Measurements from ENCODE around the gene ROGDI. TPM values are rescaled to one million over a fixed set of nuclear protein-coding genes. Genes with fewer than 3 reads are reported as not detected.

Gene ROGDI
- total RNA-seq, 1 donor from 2014 or later: 21.1 TPM

- peak; percentile 98 for DNase-seq (ENCODE audit: low read depth)
These were observed 33.7 kb downstream of the ROGDI start for GRCh38 chr16:4768549-4769305.

- no peak for DNase-seq (ENCODE audit: low read depth)
These were observed 34.4 kb downstream of the ROGDI start for GRCh38 chr16:4767872-4768548.

- peak; percentile 96 for DNase-seq (ENCODE audit: low read depth)
These were observed 35.4 kb downstream of the ROGDI start, which contains the start of gene ZNF500 for GRCh38 chr16:4766875-4767628. TSS of gene ZNF500 (minus strand) at chr16:4767162. CDS start at chr16:4765978, 1,184 bp downstream.

GRCh38 chr16:4765511-4766474, 36.6 kb downstream of the ROGDI start:
- DNase-seq (ENCODE audit: low read depth): no peak

- DNase-seq (ENCODE audit: low read depth): peak; percentile 53
These were observed 38.6 kb downstream of the ROGDI start for GRCh38 chr16:4763791-4764190.

GRCh38 chr16:4762205-4762604, 40.2 kb downstream of the ROGDI start:
- DNase-seq (ENCODE audit: low read depth): no peak

- DNase-seq (ENCODE audit: low read depth): no peak
These were observed 42.1 kb downstream of the ROGDI start for GRCh38 chr16:4760221-4760910.

GRCh38 chr16:4755687-4756086, 46.7 kb downstream of the ROGDI start:
- no peak for DNase-seq (ENCODE audit: low read depth)

- DNase-seq (ENCODE audit: low read depth): no peak
These were observed 47.6 kb downstream of the ROGDI start for GRCh38 chr16:4754865-4755264.

GRCh38 chr16:4753227-4753626, 49.2 kb downstream of the ROGDI start:
- no peak for DNase-seq (ENCODE audit: low read depth)

- DNase-seq (ENCODE audit: low read depth): no peak
These were observed 49.9 kb downstream of the ROGDI start for GRCh38 chr16:4752351-4753100.

- DNase-seq (ENCODE audit: low read depth): no peak
These were observed 51.5 kb downstream of the ROGDI start for GRCh38 chr16:4750896-4751295.

GRCh38 chr16:4749700-4750257, 52.7 kb downstream of the ROGDI start:
- no peak for DNase-seq (ENCODE audit: low read depth)

GRCh38 chr16:4748682-4749411, 53.6 kb downstream of the ROGDI start:
- no peak for DNase-seq (ENCODE audit: low read depth)

- peak; percentile 13 for DNase-seq (ENCODE audit: low read depth)
These were observed 54.3 kb downstream of the ROGDI start for GRCh38 chr16:4747906-4748681.

GRCh38 chr16:4746991-4747574, 55.4 kb downstream of the ROGDI start:
- peak; percentile 21 for DNase-seq (ENCODE audit: low read depth)

All from myocyte (in vitro differentiated cells).